Renal cortex interstitium (tissue), 11 donors: ENCODE results near the gene PACSIN2. TPM values are rescaled to one million over a fixed set of nuclear protein-coding genes. Genes with fewer than 3 reads are reported as not detected.

Experiments used
- DNase-seq, 11 donors: peaks; one replicate each; pipeline ENCODE4 v3.0.0-alpha.2; 2013; ENCODE audit warnings: low read depth in 9 of 11, low spot score in 4 of 11; ENCODE audit errors: extremely low read depth in 1 of 11
- polyA plus RNA-seq, 3 donors: library from polyadenylated mRNA; unstranded; fragments of 120-200 nt; gene quantifications; one replicate each; pipeline ENCODE4 v1.2.1, GENCODE V29; 2013; ENCODE audit not compliant: insufficient read length in 3 of 3

The PACSIN2 gene
- polyA plus RNA-seq, 3 donors, result 62.5 to 72.4 (median 69.1) TPM

- no peak for DNase-seq
Observed at GRCh38 chr22:42834177-42834949, 180.6 kb downstream of the PACSIN2 start.

- DNase-seq, result no peak
Observed at GRCh38 chr22:42833104-42833503, 181.8 kb downstream of the PACSIN2 start.

- DNase-seq, result no peak
Observed at GRCh38 chr22:42831712-42832111, 183.2 kb downstream of the PACSIN2 start.

- DNase-seq, result no peak
Observed at GRCh38 chr22:42830161-42830560, 184.8 kb downstream of the PACSIN2 start.

- DNase-seq, result no peak
Observed at GRCh38 chr22:42829302-42829701, 185.6 kb downstream of the PACSIN2 start.

- no peak for DNase-seq
Observed at GRCh38 chr22:42825796-42826195, 189.2 kb downstream of the PACSIN2 start.

GRCh38 chr22:42821386-42821785 is 193.6 kb downstream of the PACSIN2 start:
- DNase-seq, result no peak

- DNase-seq, result peak in 4 of 11 donors; percentile 36 to 65 (median 49)
Observed at GRCh38 chr22:42820045-42820763, 194.7 kb downstream of the PACSIN2 start.

Other genes with a start within 250 kb of the PACSIN2 start
- 10 to 100 TPM; 49.1 to 51.9 (median 49.4) TPM for gene ARFGAP3, start 157.9 kb downstream of the PACSIN2 start, polyA plus RNA-seq
- gene TTLL1, start 74.2 kb upstream of the PACSIN2 start, polyA plus RNA-seq, result 10 to 100 TPM; 16.3 to 20.6 (median 19.3) TPM
- 1 to 10 TPM in 2 of 3 donors, under 1 TPM in 1; 0.61 to 1.4 (median 1.2) TPM for gene BIK, start 95.6 kb upstream of the PACSIN2 start, polyA plus RNA-seq
- 10 to 100 TPM; 16.6 to 25.0 (median 23.4) TPM for gene MCAT, start 128.2 kb upstream of the PACSIN2 start, polyA plus RNA-seq
- 10 to 100 TPM; 12.2 to 29.4 (median 23.1) TPM for gene TSPO, start 136.4 kb upstream of the PACSIN2 start, polyA plus RNA-seq
- gene TTLL12, start 172.0 kb upstream of the PACSIN2 start, polyA plus RNA-seq, result 10 to 100 TPM; 19.7 to 32.3 (median 32.3) TPM